K562 (cell line): ENCODE measurements around the gene TBX1. TPM values are rescaled to one million over a fixed set of nuclear protein-coding genes. Genes with fewer than 3 reads are reported as not detected.
A peak's percentile ranks its signal among the peaks of the same experiment; 100 is the strongest.

Source experiments
- ATF1 ChIP-seq, 2 experiments: fragments of 450-650 bp in 1 of 2; IDR thresholded peaks; 2 replicates each; pipeline ENCODE4 v1.6.1; 2016; ENCODE audit warnings: missing compliant biosample characterization in 1 of 2, missing genetic modification characterization in 1 of 2
- BHLHE40 ChIP-seq: IDR thresholded peaks from 2 replicates; pipeline ENCODE4 v1.6.1; 2011; ENCODE audit warnings: low read length, improper control_type of control experiment
- CCNT2 ChIP-seq: IDR thresholded peaks from 2 replicates; pipeline ENCODE4 v1.6.1; 2011; ENCODE audit warnings: borderline replicate concordance, low read depth, mild to moderate bottlenecking, moderate library complexity, mixed read lengths, low read length; ENCODE audit not compliant: insufficient read length; ENCODE audit errors: extremely low read depth
- CREM ChIP-seq: IDR thresholded peaks from 2 replicates; pipeline ENCODE4 v1.6.1; 2014; ENCODE audit warnings: antibody characterized with exemption, low read depth
- FIP1L1 ChIP-seq: fragments of 200-400 bp; formaldehyde crosslinking; IDR thresholded peaks from 2 replicates; pipeline ENCODE4 v1.6.1; 2018; ENCODE audit warnings: mild to moderate bottlenecking, low read depth, low read length; ENCODE audit not compliant: poor library complexity, severe bottlenecking
- HNRNPUL1 ChIP-seq: fragments of 200-400 bp; formaldehyde crosslinking; IDR thresholded peaks from 2 replicates; pipeline ENCODE4 v1.6.1; 2017; ENCODE audit warnings: low read length
- KAT7 ChIP-seq: sonication (generic); formaldehyde crosslinking; IDR thresholded peaks from 2 replicates; pipeline ENCODE4 v1.8.0; 2022; ENCODE audit warnings: missing genetic modification reagents, mild to moderate bottlenecking, borderline replicate concordance
- NFRKB ChIP-seq: fragments of 450-650 bp; IDR thresholded peaks from 2 replicates; pipeline ENCODE4 v1.6.1; 2016; ENCODE audit warnings: low read depth
- NR2F6 ChIP-seq: fragments of 450-650 bp; formaldehyde crosslinking; IDR thresholded peaks from 2 replicates; pipeline ENCODE4 v1.4.0; 2020; ENCODE audit warnings: mild to moderate bottlenecking
- POLR2B ChIP-seq: fragments of 450-650 bp; IDR thresholded peaks from 2 replicates; pipeline ENCODE4 v1.6.1; 2018; ENCODE audit warnings: low read depth; ENCODE audit not compliant: partially characterized antibody
- POLR3G ChIP-seq: IDR thresholded peaks from 2 replicates; pipeline ENCODE4 v1.6.1; 2011; ENCODE audit not compliant: insufficient read length, insufficient replicate concordance; ENCODE audit errors: extremely low read depth
- PTTG1 ChIP-seq: fragments of 450-650 bp; IDR thresholded peaks from 2 replicates; pipeline ENCODE4 v1.6.1; 2016; ENCODE audit warnings: low read depth, mild to moderate bottlenecking, missing genetic modification characterization, missing compliant biosample characterization
- SIN3A ChIP-seq, 2 experiments: fragments of 150-350 bp in 1 of 2; IDR thresholded peaks; 2 replicates each; pipeline ENCODE4 v1.6.1; 2011 to 2016; ENCODE audit warnings: borderline replicate concordance in 2 of 2, low read depth in 2 of 2, low read length in 2 of 2, mild to moderate bottlenecking in 2 of 2, moderate library complexity in 2 of 2; ENCODE audit not compliant: control insufficient read depth in 1 of 2
- SLC30A9 ChIP-seq: fragments of 250-450 bp; sonication (Bioruptor Pico); IDR thresholded peaks from 2 replicates; pipeline ENCODE4 v1.8.0; 2022; ENCODE audit warnings: mild to moderate bottlenecking, moderate library complexity
- SNAPC5 ChIP-seq: fragments of 250-450 bp; sonication (Bioruptor Pico); IDR thresholded peaks from 2 replicates; pipeline ENCODE4 v1.8.0; 2021; ENCODE audit warnings: moderate library complexity, mild to moderate bottlenecking, inconsistent platforms
- TSC22D4 ChIP-seq: fragments of 450-650 bp; IDR thresholded peaks from 2 replicates; pipeline ENCODE4 v1.6.1; 2016; ENCODE audit warnings: missing genetic modification characterization, missing biosample characterization, control low read depth
- U2AF2 ChIP-seq: fragments of 200-400 bp; formaldehyde crosslinking; optimal IDR thresholded peaks from 2 replicates; pipeline ENCODE3; 2017; ENCODE audit warnings: low read depth, mild to moderate bottlenecking, low read length
- XRCC5 ChIP-seq: fragments of 200-400 bp; formaldehyde crosslinking; IDR thresholded peaks from 2 replicates; pipeline ENCODE4 v1.6.1; 2017; ENCODE audit warnings: low read depth, mild to moderate bottlenecking, low read length
- ZNF23 ChIP-seq: fragments of 250-450 bp; sonication (Bioruptor Pico); IDR thresholded peaks from 2 replicates; pipeline ENCODE4 v1.4.0; 2020; ENCODE audit warnings: mild to moderate bottlenecking
- ZNF695 ChIP-seq: fragments of 450-650 bp; formaldehyde crosslinking; IDR thresholded peaks from 2 replicates; pipeline ENCODE4 v1.4.0; 2020; ENCODE audit warnings: mild to moderate bottlenecking, moderate library complexity
- ZNF76 ChIP-seq: fragments of 250-450 bp; sonication (Bioruptor Pico); IDR thresholded peaks from 2 replicates; pipeline ENCODE4 v1.4.0; 2020; ENCODE audit warnings: mild to moderate bottlenecking, moderate library complexity, borderline replicate concordance
- polyA plus RNA-seq, 8 experiments: library from polyadenylated mRNA; depleted of rRNA in 4 of 8; stranded (reverse) in 5 of 8; unstranded in 3 of 8; fragments of >200 nt; fragmentation: Nextera tagmentation in 2 of 8; fragmentation: Illumina TruSeq in 1 of 8; extraction: Ambion mirVana in 2 of 8; extraction: Trizol in 1 of 8; gene quantifications; 2 replicates each; pipeline versions ENCODE4 v1.2.1 to v1.2.3, GENCODE V29; 2011 to 2014; ENCODE audit warnings: inconsistent platforms in 1 of 8, missing spikeins in 1 of 8
- total RNA-seq, 7 experiments: library from RNA; depleted of rRNA in 6 of 7; stranded (reverse); fragments of >200 nt in 6 of 7; fragmentation: Illumina TruSeq in 2 of 7; extraction: Trizol in 2 of 7; gene quantifications; 2 replicates each; pipeline versions ENCODE4 v1.2.1 to v1.2.3, GENCODE V29; 2011 to 2021; ENCODE audit warnings: low replicate concordance in 1 of 7
- TF ChIP-seq, protein P1 (sequence below): fragments of 250-450 bp; sonication (Bioruptor Pico); IDR thresholded peaks from 2 replicates; pipeline ENCODE4 v1.8.0; 2021; ENCODE audit warnings: moderate library complexity, mild to moderate bottlenecking, inconsistent platforms
- TF ChIP-seq, protein P2 (sequence below): IDR thresholded peaks from 2 replicates; pipeline ENCODE4 v1.6.1; 2016; ENCODE audit warnings: missing genetic modification characterization, missing compliant biosample characterization
- TF ChIP-seq, protein P3 (sequence below): fragments of 250-450 bp; sonication (Bioruptor Pico); IDR thresholded peaks from 2 replicates; pipeline ENCODE4 v1.8.0; 2021; ENCODE audit warnings: mild to moderate bottlenecking, moderate library complexity

The TBX1 gene
- total and polyA plus RNA-seq, 9 of the 15 experiments (the other 6 are each of a cell fraction or from before 2014, with no cell fraction given), result 0.07 to 35.0 (median 3.9) TPM

DNA sequence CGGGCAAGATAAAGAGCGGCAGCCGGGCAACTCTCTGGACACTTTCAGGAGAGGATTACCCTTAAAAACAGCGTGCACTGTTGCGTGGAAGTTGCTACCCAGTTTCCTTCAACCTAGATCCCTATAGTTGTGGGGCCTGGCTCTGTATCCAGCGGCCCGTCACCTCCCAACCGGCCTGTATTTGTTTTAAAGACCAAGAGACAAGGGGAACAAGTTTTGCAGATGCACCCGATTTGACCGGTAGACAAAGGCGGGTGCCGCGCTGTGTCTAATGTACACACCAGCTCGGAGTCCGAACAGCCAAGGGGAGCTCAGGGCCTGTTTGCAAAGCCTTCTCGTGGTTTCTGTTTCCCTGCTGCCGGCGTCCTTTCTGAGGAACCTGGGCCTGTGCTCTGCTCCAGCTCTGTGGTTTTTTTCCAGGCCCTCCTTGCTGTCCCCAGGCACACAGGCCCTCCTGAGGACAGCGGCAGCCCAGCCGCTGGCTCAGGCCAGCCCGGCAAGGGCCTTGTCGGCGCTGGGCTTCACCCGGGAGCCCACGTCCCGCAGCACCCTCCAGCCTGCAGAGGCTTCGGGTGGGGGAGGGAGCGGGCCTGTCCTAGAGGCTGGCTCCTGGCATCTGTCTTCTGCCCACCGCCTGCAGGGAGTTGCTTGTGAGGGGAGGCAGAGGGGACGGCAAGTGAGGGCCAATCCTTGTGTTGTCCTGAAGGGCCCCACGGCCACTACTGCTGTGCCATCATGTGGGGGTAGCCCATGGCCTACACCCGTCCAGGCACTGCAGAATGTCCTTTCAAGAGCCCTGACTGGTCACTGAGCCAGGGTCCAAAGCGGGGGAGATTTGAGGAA, 1.4 kb downstream of the TBX1 start (continued):
- TF ChIP-seq NFRKB (no peak), CREM (0 out of 2 replicates have a peak, but pooled peaks have one; percentile 32), KAT7 (CRISPR knock-in tag) (no peak), SLC30A9 (CRISPR knock-in tag) (no peak), PTTG1 (no peak), ATF1 (CRISPR knock-in tag; IDR thresholded peaks at IDR 0.05) (no peak), ATF1 (tag; IDR thresholded peaks at IDR 0.05) (no peak), FIP1L1 (peak; percentile 46), ZNF695 (CRISPR knock-in tag) (no peak), SIN3A (IDR thresholded peaks at IDR 0.05; ENCODE audit: borderline replicate concordance in 2 of 2, control insufficient read depth in 1 of 2, low read depth in 2 of 2, low read length in 2 of 2) (peak in 1 of 2 experiments; percentile 46; a peak in 1 of 4 replicates), BHLHE40 (no peak), NR2F6 (CRISPR knock-in tag) (no peak), POLR2B (no peak), CCNT2 (no peak), SNAPC5 (no peak), POLR3G (no peak), TSC22D4 (tag) (no peak), HNRNPUL1 (no peak), ZNF23 (no peak), ZNF76 (no peak), XRCC5 (no peak), U2AF2 (no peak)
- TF ChIP-seq, protein P1, sequence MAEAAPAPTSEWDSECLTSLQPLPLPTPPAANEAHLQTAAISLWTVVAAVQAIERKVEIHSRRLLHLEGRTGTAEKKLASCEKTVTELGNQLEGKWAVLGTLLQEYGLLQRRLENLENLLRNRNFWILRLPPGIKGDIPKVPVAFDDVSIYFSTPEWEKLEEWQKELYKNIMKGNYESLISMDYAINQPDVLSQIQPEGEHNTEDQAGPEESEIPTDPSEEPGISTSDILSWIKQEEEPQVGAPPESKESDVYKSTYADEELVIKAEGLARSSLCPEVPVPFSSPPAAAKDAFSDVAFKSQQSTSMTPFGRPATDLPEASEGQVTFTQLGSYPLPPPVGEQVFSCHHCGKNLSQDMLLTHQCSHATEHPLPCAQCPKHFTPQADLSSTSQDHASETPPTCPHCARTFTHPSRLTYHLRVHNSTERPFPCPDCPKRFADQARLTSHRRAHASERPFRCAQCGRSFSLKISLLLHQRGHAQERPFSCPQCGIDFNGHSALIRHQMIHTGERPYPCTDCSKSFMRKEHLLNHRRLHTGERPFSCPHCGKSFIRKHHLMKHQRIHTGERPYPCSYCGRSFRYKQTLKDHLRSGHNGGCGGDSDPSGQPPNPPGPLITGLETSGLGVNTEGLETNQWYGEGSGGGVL (CRISPR knock-in tag), result no peak
- TF ChIP-seq, protein P2, sequence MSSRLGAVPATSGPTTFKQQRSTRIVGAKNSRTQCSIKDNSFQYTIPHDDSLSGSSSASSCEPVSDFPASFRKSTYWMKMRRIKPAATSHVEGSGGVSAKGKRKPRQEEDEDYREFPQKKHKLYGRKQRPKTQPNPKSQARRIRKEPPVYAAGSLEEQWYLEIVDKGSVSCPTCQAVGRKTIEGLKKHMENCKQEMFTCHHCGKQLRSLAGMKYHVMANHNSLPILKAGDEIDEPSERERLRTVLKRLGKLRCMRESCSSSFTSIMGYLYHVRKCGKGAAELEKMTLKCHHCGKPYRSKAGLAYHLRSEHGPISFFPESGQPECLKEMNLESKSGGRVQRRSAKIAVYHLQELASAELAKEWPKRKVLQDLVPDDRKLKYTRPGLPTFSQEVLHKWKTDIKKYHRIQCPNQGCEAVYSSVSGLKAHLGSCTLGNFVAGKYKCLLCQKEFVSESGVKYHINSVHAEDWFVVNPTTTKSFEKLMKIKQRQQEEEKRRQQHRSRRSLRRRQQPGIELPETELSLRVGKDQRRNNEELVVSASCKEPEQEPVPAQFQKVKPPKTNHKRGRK (tag), result no peak
- TF ChIP-seq, protein P3, sequence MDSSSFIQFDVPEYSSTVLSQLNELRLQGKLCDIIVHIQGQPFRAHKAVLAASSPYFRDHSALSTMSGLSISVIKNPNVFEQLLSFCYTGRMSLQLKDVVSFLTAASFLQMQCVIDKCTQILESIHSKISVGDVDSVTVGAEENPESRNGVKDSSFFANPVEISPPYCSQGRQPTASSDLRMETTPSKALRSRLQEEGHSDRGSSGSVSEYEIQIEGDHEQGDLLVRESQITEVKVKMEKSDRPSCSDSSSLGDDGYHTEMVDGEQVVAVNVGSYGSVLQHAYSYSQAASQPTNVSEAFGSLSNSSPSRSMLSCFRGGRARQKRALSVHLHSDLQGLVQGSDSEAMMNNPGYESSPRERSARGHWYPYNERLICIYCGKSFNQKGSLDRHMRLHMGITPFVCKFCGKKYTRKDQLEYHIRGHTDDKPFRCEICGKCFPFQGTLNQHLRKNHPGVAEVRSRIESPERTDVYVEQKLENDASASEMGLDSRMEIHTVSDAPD (CRISPR knock-in tag), result no peak
